Naive thymus-derived CD4-positive, alpha-beta T cell (primary cell): ENCODE measurements around the gene NBPF3. TPM values are rescaled to one million over a fixed set of nuclear protein-coding genes. Genes with fewer than 3 reads are reported as not detected.
A peak's percentile ranks its signal among the peaks of the same experiment; 100 is the strongest.
"Not testable (repeated sequence)": the region's sequence is repeated elsewhere in the genome, so short reads cannot be mapped to it uniquely, and the experiment has no call there.

Experiments
- ATAC-seq: fragments of 150-1000 bp; cut with Tn5 transposase; 2 replicates; pipeline ENCODE4 v1.10.0; 2021; ENCODE audit warnings: mild to moderate bottlenecking, moderate library complexity
- CTCF ChIA-PET: fragments of 350-600 bp; sonication (Branson Sonifier 250); formaldehyde crosslinking; loops from one replicate; lab custom pipeline; 2021; ENCODE audit warnings: antibody characterized with exemption; lab: Charles Lee
- POLR2A ChIA-PET: fragments of 350-600 bp; sonication (Branson Sonifier 250); formaldehyde crosslinking; loops from one replicate; lab custom pipeline; 2021; ENCODE audit warnings: antibody characterized with exemption, inconsistent platforms; lab: Charles Lee
- DNase-seq, 9 donors: peaks; one replicate each; pipeline versions ENCODE4 v3.0.0 to v3.0.0-alpha.2; 2020 to 2022; ENCODE audit warnings: mixed read lengths in 1 of 9
- H3K27ac ChIP-seq: one replicate; pipeline ENCODE4 v1.7.0; 2013; ENCODE audit warnings: mild to moderate bottlenecking, low read depth, low read length, moderate library complexity
- H3K27me3 ChIP-seq, 2 donors: one replicate each; pipeline ENCODE4 v1.7.0; 2013; ENCODE audit warnings: low read length in 2 of 2, mild to moderate bottlenecking in 2 of 2, moderate library complexity in 2 of 2; ENCODE audit not compliant: control insufficient read depth in 2 of 2, insufficient read depth in 2 of 2
- H3K36me3 ChIP-seq, 3 experiments: 1 replicate in 2 of 3; 2 replicates in 1 of 3; pipeline ENCODE4 v1.7.0; 2013; ENCODE audit warnings: low read length in 3 of 3, mild to moderate bottlenecking in 3 of 3, moderate library complexity in 1 of 3; ENCODE audit not compliant: insufficient read depth in 3 of 3, control insufficient read depth in 2 of 3
- H3K4me1 ChIP-seq, 2 donors: one replicate each; pipeline ENCODE4 v1.7.0; 2013; ENCODE audit warnings: low read length in 2 of 2, mild to moderate bottlenecking in 2 of 2, moderate library complexity in 1 of 2; ENCODE audit not compliant: control insufficient read depth in 2 of 2, insufficient read depth in 2 of 2
- H3K4me3 ChIP-seq: 2 replicates; pipeline ENCODE4 v1.7.0; 2013; ENCODE audit warnings: mild to moderate bottlenecking, low read length
- H3K9me3 ChIP-seq, 3 experiments: 1 replicate in 2 of 3; 2 replicates in 1 of 3; pipeline ENCODE4 v1.7.0; 2013; ENCODE audit warnings: low read length in 3 of 3; ENCODE audit not compliant: control insufficient read depth in 2 of 3
- H3K27ac Mint-ChIP-seq, 9 donors: one replicate each; pipeline ENCODE4 v1.8.0; 2020 to 2022; ENCODE audit warnings: mixed read lengths in 9 of 9, mild to moderate bottlenecking in 8 of 9, moderate library complexity in 5 of 9, inconsistent platforms in 2 of 9
- H3K27me3 Mint-ChIP-seq, 5 donors: one replicate each; pipeline ENCODE4 v1.8.0; 2021 to 2022; ENCODE audit warnings: mixed read lengths in 5 of 5, mild to moderate bottlenecking in 1 of 5
- H3K36me3 Mint-ChIP-seq, 5 donors: one replicate each; pipeline ENCODE4 v1.8.0; 2020 to 2022; ENCODE audit warnings: mixed read lengths in 5 of 5, mild to moderate bottlenecking in 3 of 5, inconsistent platforms in 1 of 5
- H3K4me1 Mint-ChIP-seq, 7 donors: one replicate each; pipeline ENCODE4 v1.8.0; 2020 to 2022; ENCODE audit warnings: mixed read lengths in 7 of 7, mild to moderate bottlenecking in 3 of 7, inconsistent platforms in 1 of 7
- H3K4me3 Mint-ChIP-seq, 10 donors: one replicate each; pipeline ENCODE4 v1.8.0; 2020 to 2022; ENCODE audit warnings: mild to moderate bottlenecking in 10 of 10, mixed read lengths in 10 of 10, moderate library complexity in 6 of 10, inconsistent platforms in 2 of 10
- H3K9me3 Mint-ChIP-seq, 11 donors: one replicate each; pipeline ENCODE4 v1.8.0; 2020 to 2022; ENCODE audit warnings: mixed read lengths in 11 of 11, mild to moderate bottlenecking in 4 of 11, inconsistent platforms in 1 of 11, moderate library complexity in 1 of 11
- intact Hi-C, 2 donors: fragments of 100-400 bp; cut with micrococcal nuclease; formaldehyde crosslinking; loops; one replicate each; pipeline ENCODE4 v1.15.1; 2023
- polyA plus RNA-seq, 2 donors: library from polyadenylated mRNA; unstranded; fragments of 300-500 nt; fragmentation: Illumina TruSeq; gene quantifications; one replicate each; pipeline ENCODE4 v1.2.3, GENCODE V29; 2021
- total RNA-seq, 6 experiments: library from RNA in 5 of 6; stranded (reverse) in 5 of 6; gene quantifications; 1 replicate in 5 of 6; 2 replicates in 1 of 6; pipeline ENCODE4 v1.2.3 and lab custom pipeline; 2021 to 2026

NBPF3 gene
- total and polyA plus RNA-seq, 7 experiments from 2014 or later, result 4.2 to 18.1 (median 11.8) TPM

- H3K4me1 Mint-ChIP-seq, result peaks cover 0 to 11% (median 0%) of the 10 kb centered on the region in 7 donors
- H3K27ac Mint-ChIP-seq, result no peak overlapping the region
Measured at GRCh38 chr1:21468599-21468998, 28.7 kb downstream of the NBPF3 start.

GRCh38 chr1:21469581-21469980 lies 29.6 kb downstream of the NBPF3 start:
- no peak overlapping the region for H3K4me3 Mint-ChIP-seq
- ChIA-PET POLR2A (no interaction called here), CTCF (no interaction called here)
- peaks cover 0 to 54% (median 25%) of the 10 kb centered on the region in 5 donors for H3K36me3 Mint-ChIP-seq
- H3K9me3 Mint-ChIP-seq, result no peaks in the 10 kb centered on the region
- H3K4me1 Mint-ChIP-seq, result peaks cover 0 to 11% (median 0%) of the 10 kb centered on the region in 7 donors
- Histone ChIP-seq H3K4me3 (no peak overlapping the region), H3K27ac (no peak overlapping the region), H3K4me1 (no peaks in the 10 kb centered on the region), H3K9me3 (no peaks in the 10 kb centered on the region), H3K27me3 (no peaks in the 10 kb centered on the region), H3K36me3 (peaks cover 0 to 12% (median 0%) of the 10 kb centered on the region in 3 experiments)
- no peak overlapping the region for H3K27ac Mint-ChIP-seq
- DNase-seq (no peak), ATAC-seq (no peak)
- intact Hi-C loops, result no loop called here
- no peaks in the 10 kb centered on the region for H3K27me3 Mint-ChIP-seq

More at GRCh38 chr1:21468599-21468998, 28.7 kb downstream of the NBPF3 start:
- CTCF ChIA-PET, result interaction anchor here (0.6 kb wide), 1 partner anchor 610 kb away, joined by 6 read pairs; no protein-coding TSS in a partner anchor
- Histone ChIP-seq H3K27ac (no peak overlapping the region), H3K36me3 (peaks cover 0 to 11% (median 0%) of the 10 kb centered on the region in 3 experiments), H3K27me3 (no peaks in the 10 kb centered on the region), H3K4me3 (no peak overlapping the region), H3K9me3 (no peaks in the 10 kb centered on the region), H3K4me1 (no peaks in the 10 kb centered on the region)
- intact Hi-C loops, result no loop called here
- POLR2A ChIA-PET, result no interaction called here
- no peaks in the 10 kb centered on the region for H3K27me3 Mint-ChIP-seq
- DNase-seq, result no peak
- ATAC-seq, result no peak
- H3K4me3 Mint-ChIP-seq, result no peak overlapping the region
- no peaks in the 10 kb centered on the region for H3K9me3 Mint-ChIP-seq
- H3K36me3 Mint-ChIP-seq, result peaks cover 0 to 44% (median 16%) of the 10 kb centered on the region in 5 donors

GRCh38 chr1:21472861-21473260 lies 32.9 kb downstream of the NBPF3 start:
- ChIA-PET CTCF (no interaction called here), POLR2A (no interaction called here)
- H3K36me3 ChIP-seq, result peaks cover 0 to 23% (median under 1%) of the 10 kb centered on the region in 3 experiments
- Mint-ChIP-seq H3K4me1 (peaks cover 0 to 11% (median 0%) of the 10 kb centered on the region in 7 donors), H3K4me3 (no peak overlapping the region), H3K36me3 (peaks cover 0 to 70% (median 37%) of the 10 kb centered on the region in 5 donors), H3K27me3 (no peaks in the 10 kb centered on the region), H3K27ac (no peak overlapping the region), H3K9me3 (no peaks in the 10 kb centered on the region)
- intact Hi-C loops, result no loop called here
- H3K9me3 ChIP-seq, result no peaks in the 10 kb centered on the region
- no peak for DNase-seq
- H3K4me1 ChIP-seq, result no peaks in the 10 kb centered on the region
- ATAC-seq, result no peak
- H3K4me3 ChIP-seq, result no peak overlapping the region
- no peaks in the 10 kb centered on the region for H3K27me3 ChIP-seq
- H3K27ac ChIP-seq, result no peak overlapping the region

- Histone ChIP-seq H3K4me3 (no peak overlapping the region), H3K4me1 (no peaks in the 10 kb centered on the region), H3K36me3 (peaks cover 0 to 35% (median 6%) of the 10 kb centered on the region in 3 experiments), H3K9me3 (no peaks in the 10 kb centered on the region), H3K27ac (no peak overlapping the region), H3K27me3 (no peaks in the 10 kb centered on the region)
- intact Hi-C loops, result no loop called here
- no peak for DNase-seq
- no peak overlapping the region for H3K4me3 Mint-ChIP-seq
- ChIA-PET POLR2A (no interaction called here), CTCF (no interaction called here)
- peaks cover 0 to 6% (median 0%) of the 10 kb centered on the region in 7 donors for H3K4me1 Mint-ChIP-seq
- peak overlapping the region in 1 of 9 donors; percentile 37 for H3K27ac Mint-ChIP-seq
- H3K36me3 Mint-ChIP-seq, result peaks cover 1 to 55% (median 43%) of the 10 kb centered on the region in 5 donors
- peaks cover 0 to 3% (median 0%) of the 10 kb centered on the region in 5 donors for H3K27me3 Mint-ChIP-seq
- no peak for ATAC-seq
- no peaks in the 10 kb centered on the region for H3K9me3 Mint-ChIP-seq
Measured at GRCh38 chr1:21478356-21478755, 38.4 kb downstream of the NBPF3 start.

GRCh38 chr1:21483881-21484280 lies 43.9 kb downstream of the NBPF3 start:
- H3K9me3 ChIP-seq, H3K9me3 Mint-ChIP-seq, intact Hi-C loops, H3K4me3 ChIP-seq, H3K4me3 Mint-ChIP-seq, ATAC-seq, H3K27me3 ChIP-seq, H3K4me1 ChIP-seq, DNase-seq, H3K27ac Mint-ChIP-seq, POLR2A ChIA-PET, H3K4me1 Mint-ChIP-seq, H3K27ac ChIP-seq, CTCF ChIA-PET: not testable (repeated sequence)
- H3K36me3 ChIP-seq, result peaks cover 0 to 11% (median 0%) of the 10 kb centered on the region in 3 experiments
- Mint-ChIP-seq H3K36me3 (peaks cover 2 to 20% (median 11%) of the 10 kb centered on the region in 5 donors), H3K27me3 (peaks cover 7 to 13% (median 10%) of the 10 kb centered on the region in 5 donors)

GRCh38 chr1:21489146-21489545 lies 49.2 kb downstream of the NBPF3 start:
- peaks cover 0 to 7% (median 0%) of the 10 kb centered on the region in 5 donors for H3K36me3 Mint-ChIP-seq
- no peaks in the 10 kb centered on the region for H3K36me3 ChIP-seq
- H3K27me3 ChIP-seq, result no peaks in the 10 kb centered on the region
- no peak overlapping the region for H3K27ac ChIP-seq
- intact Hi-C loops, result no loop called here
- DNase-seq (no peak), ATAC-seq (no peak)
- H3K4me3 ChIP-seq, result no peak overlapping the region
- no peaks in the 10 kb centered on the region for H3K9me3 ChIP-seq
- H3K27me3 Mint-ChIP-seq, result peaks cover 11 to 21% (median 13%) of the 10 kb centered on the region in 5 donors
- peaks cover 4 to 11% (median 8%) of the 10 kb centered on the region in 7 donors for H3K4me1 Mint-ChIP-seq
- H3K9me3 Mint-ChIP-seq, result peaks cover 0 to 3% (median 0%) of the 10 kb centered on the region in 11 donors
- ChIA-PET POLR2A (no interaction called here), CTCF (interaction anchor here (0.6 kb wide), 1 partner anchor 1733 kb away, joined by 3 read pairs; no protein-coding TSS in a partner anchor)
- peaks cover 0 to 4% of the 10 kb centered on the region in 2 donors for H3K4me1 ChIP-seq
- H3K4me3 Mint-ChIP-seq, result no peak overlapping the region
- H3K27ac Mint-ChIP-seq, result peak overlapping the region in 1 of 9 donors; percentile 39
